ENCODE results near the gene GJB1.

GJB1 gene

DNA sequence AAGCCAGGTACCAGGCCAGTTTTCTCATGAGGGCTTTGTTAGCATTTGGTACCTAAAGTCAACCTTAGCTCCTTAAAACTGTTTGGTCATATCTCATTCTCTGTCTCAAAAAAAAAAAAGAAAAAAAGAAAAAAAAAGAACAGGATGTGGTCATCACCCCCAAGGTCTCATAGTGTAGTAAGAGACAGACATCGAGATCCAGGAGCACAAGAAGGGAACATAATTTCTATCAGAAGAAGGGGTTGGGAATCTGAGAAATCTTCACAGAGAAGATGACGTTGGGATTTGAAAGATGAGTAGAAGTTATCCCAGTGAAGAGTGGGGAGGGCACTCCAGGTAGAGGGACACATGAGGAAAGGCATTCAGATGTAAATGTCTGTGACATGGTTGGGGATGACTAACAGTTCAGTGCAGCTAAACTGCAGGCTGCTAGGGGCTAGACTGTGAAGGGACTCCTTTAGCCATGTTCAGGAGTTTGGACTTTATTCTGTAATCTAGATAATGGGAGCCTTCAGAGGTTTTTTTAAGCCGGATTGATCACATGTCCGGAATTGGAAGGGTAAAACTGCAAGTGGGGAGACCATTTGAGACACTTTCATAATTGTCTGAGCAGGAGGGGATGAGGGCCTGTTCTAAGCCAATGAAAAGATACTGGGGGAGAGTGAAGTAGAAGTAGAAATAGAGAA is 26.9 kb upstream of the GJB1 start:
- no peak for ATAC-seq
- TF ChIP-seq, protein P1, sequence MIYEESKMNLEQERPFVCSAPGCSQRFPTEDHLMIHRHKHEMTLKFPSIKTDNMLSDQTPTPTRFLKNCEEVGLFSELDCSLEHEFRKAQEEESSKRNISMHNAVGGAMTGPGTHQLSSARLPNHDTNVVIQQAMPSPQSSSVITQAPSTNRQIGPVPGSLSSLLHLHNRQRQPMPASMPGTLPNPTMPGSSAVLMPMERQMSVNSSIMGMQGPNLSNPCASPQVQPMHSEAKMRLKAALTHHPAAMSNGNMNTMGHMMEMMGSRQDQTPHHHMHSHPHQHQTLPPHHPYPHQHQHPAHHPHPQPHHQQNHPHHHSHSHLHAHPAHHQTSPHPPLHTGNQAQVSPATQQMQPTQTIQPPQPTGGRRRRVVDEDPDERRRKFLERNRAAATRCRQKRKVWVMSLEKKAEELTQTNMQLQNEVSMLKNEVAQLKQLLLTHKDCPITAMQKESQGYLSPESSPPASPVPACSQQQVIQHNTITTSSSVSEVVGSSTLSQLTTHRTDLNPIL (CRISPR knock-in tag; IDR thresholded peaks at IDR 0.05; ENCODE audit: low read depth): no peak
- TF ChIP-seq RARB (CRISPR knock-in tag; IDR thresholded peaks at IDR 0.05) (no peak), ZFP3 (CRISPR knock-in tag; IDR thresholded peaks at IDR 0.05) (no peak), ZNF70 (CRISPR knock-in tag; IDR thresholded peaks at IDR 0.05) (no peak), TCF4 (CRISPR knock-in tag; IDR thresholded peaks at IDR 0.05; ENCODE audit: borderline replicate concordance) (no peak)
- TF ChIP-seq, protein P2, sequence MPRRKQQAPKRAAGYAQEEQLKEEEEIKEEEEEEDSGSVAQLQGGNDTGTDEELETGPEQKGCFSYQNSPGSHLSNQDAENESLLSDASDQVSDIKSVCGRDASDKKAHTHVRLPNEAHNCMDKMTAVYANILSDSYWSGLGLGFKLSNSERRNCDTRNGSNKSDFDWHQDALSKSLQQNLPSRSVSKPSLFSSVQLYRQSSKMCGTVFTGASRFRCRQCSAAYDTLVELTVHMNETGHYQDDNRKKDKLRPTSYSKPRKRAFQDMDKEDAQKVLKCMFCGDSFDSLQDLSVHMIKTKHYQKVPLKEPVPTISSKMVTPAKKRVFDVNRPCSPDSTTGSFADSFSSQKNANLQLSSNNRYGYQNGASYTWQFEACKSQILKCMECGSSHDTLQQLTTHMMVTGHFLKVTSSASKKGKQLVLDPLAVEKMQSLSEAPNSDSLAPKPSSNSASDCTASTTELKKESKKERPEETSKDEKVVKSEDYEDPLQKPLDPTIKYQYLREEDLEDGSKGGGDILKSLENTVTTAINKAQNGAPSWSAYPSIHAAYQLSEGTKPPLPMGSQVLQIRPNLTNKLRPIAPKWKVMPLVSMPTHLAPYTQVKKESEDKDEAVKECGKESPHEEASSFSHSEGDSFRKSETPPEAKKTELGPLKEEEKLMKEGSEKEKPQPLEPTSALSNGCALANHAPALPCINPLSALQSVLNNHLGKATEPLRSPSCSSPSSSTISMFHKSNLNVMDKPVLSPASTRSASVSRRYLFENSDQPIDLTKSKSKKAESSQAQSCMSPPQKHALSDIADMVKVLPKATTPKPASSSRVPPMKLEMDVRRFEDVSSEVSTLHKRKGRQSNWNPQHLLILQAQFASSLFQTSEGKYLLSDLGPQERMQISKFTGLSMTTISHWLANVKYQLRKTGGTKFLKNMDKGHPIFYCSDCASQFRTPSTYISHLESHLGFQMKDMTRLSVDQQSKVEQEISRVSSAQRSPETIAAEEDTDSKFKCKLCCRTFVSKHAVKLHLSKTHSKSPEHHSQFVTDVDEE (CRISPR knock-in tag; IDR thresholded peaks at IDR 0.05): no peak
- TF ChIP-seq, protein P3, sequence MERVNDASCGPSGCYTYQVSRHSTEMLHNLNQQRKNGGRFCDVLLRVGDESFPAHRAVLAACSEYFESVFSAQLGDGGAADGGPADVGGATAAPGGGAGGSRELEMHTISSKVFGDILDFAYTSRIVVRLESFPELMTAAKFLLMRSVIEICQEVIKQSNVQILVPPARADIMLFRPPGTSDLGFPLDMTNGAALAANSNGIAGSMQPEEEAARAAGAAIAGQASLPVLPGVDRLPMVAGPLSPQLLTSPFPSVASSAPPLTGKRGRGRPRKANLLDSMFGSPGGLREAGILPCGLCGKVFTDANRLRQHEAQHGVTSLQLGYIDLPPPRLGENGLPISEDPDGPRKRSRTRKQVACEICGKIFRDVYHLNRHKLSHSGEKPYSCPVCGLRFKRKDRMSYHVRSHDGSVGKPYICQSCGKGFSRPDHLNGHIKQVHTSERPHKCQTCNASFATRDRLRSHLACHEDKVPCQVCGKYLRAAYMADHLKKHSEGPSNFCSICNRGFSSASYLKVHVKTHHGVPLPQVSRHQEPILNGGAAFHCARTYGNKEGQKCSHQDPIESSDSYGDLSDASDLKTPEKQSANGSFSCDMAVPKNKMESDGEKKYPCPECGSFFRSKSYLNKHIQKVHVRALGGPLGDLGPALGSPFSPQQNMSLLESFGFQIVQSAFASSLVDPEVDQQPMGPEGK (CRISPR knock-in tag; IDR thresholded peaks at IDR 0.05; ENCODE audit: borderline replicate concordance): no peak

DNA sequence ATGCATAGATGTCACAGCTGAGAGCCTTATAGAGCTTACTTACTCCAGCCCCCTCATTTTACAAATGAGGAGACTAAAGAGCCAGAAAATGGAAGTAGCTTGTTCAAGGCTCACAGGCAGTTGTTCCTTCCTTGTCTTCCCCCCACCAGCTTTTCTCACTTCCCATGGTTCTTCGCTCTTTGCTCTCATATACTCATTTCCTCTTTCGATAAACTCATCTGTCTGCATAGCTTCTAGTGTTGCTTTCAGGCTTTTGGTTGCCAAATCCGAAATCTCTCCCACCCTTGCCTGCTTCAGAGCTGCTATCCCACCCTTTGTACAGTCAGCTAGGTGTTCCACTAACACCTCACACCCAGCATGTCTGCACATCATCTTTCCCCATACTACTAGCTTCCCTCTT is 25.0 kb upstream of the GJB1 start:
- TF ChIP-seq ZNF70 (CRISPR knock-in tag; IDR thresholded peaks at IDR 0.05): no peak
- TF ChIP-seq ZFP3 (CRISPR knock-in tag; IDR thresholded peaks at IDR 0.05): no peak
- TF ChIP-seq, protein P4, sequence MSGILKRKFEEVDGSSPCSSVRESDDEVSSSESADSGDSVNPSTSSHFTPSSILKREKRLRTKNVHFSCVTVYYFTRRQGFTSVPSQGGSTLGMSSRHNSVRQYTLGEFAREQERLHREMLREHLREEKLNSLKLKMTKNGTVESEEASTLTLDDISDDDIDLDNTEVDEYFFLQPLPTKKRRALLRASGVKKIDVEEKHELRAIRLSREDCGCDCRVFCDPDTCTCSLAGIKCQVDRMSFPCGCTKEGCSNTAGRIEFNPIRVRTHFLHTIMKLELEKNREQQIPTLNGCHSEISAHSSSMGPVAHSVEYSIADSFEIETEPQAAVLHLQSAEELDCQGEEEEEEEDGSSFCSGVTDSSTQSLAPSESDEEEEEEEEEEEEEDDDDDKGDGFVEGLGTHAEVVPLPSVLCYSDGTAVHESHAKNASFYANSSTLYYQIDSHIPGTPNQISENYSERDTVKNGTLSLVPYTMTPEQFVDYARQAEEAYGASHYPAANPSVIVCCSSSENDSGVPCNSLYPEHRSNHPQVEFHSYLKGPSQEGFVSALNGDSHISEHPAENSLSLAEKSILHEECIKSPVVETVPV (CRISPR knock-in tag; IDR thresholded peaks at IDR 0.05): no peak
- no peak for TF ChIP-seq CSDC2 (CRISPR knock-in tag; IDR thresholded peaks at IDR 0.05)
- TF ChIP-seq TOX (CRISPR knock-in tag; IDR thresholded peaks at IDR 0.05; ENCODE audit: borderline replicate concordance): no peak
- no peak for TF ChIP-seq TCF4 (CRISPR knock-in tag; IDR thresholded peaks at IDR 0.05; ENCODE audit: borderline replicate concordance)
- TF ChIP-seq, protein P3 (CRISPR knock-in tag; IDR thresholded peaks at IDR 0.05; ENCODE audit: borderline replicate concordance): no peak
- TF ChIP-seq ZC3H10 (CRISPR knock-in tag; IDR thresholded peaks at IDR 0.05): no peak
- TF ChIP-seq SNAI2 (CRISPR knock-in tag; IDR thresholded peaks at IDR 0.05): no peak
- no peak for TF ChIP-seq ISL1 (CRISPR knock-in tag; IDR thresholded peaks at IDR 0.05)
- no peak for TF ChIP-seq ARNTL (CRISPR knock-in tag; IDR thresholded peaks at IDR 0.05; ENCODE audit: borderline replicate concordance, low read depth)
- no peak for TF ChIP-seq RARB (CRISPR knock-in tag; IDR thresholded peaks at IDR 0.05)
- no peak for TF ChIP-seq BACH2 (CRISPR knock-in tag; IDR thresholded peaks at IDR 0.05; ENCODE audit: borderline replicate concordance)
- TF ChIP-seq, protein P5, sequence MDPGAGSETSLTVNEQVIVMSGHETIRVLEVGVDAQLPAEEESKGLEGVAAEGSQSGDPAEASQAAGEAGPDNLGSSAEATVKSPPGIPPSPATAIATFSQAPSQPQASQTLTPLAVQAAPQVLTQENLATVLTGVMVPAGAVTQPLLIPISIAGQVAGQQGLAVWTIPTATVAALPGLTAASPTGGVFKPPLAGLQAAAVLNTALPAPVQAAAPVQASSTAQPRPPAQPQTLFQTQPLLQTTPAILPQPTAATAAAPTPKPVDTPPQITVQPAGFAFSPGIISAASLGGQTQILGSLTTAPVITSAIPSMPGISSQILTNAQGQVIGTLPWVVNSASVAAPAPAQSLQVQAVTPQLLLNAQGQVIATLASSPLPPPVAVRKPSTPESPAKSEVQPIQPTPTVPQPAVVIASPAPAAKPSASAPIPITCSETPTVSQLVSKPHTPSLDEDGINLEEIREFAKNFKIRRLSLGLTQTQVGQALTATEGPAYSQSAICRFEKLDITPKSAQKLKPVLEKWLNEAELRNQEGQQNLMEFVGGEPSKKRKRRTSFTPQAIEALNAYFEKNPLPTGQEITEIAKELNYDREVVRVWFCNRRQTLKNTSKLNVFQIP (CRISPR knock-in tag; IDR thresholded peaks at IDR 0.05; ENCODE audit: borderline replicate concordance, low read depth): no peak
- no peak for TF ChIP-seq ESRRG (CRISPR knock-in tag; IDR thresholded peaks at IDR 0.05)
- TF ChIP-seq ZNF565 (CRISPR knock-in tag; conservative IDR thresholded peaks at IDR 0.05; ENCODE audit: low read depth): no peak
- no peak for TF ChIP-seq OSR1 (CRISPR knock-in tag; IDR thresholded peaks at IDR 0.05)
- TF ChIP-seq ZFP30 (CRISPR knock-in tag; IDR thresholded peaks at IDR 0.05): no peak
- ATAC-seq: no peak

Measured in SK-N-SH treated with all-trans-retinoic acid at 6 μM for 48 hours (cell line).